GM21367 (cell line): Measurements from ENCODE around the gene CAPN12.
"Not testable (repeated sequence)": the region's sequence is repeated elsewhere in the genome, so short reads cannot be mapped to it uniquely, and the experiment has no call there.

Experiments
- ATAC-seq: cut with Tn5 transposase; IDR thresholded peaks from one replicate; pipeline ENCODE4 v1.9.1; 2021; ENCODE audit not compliant: unreplicated experiment

The CAPN12 gene

DNA sequence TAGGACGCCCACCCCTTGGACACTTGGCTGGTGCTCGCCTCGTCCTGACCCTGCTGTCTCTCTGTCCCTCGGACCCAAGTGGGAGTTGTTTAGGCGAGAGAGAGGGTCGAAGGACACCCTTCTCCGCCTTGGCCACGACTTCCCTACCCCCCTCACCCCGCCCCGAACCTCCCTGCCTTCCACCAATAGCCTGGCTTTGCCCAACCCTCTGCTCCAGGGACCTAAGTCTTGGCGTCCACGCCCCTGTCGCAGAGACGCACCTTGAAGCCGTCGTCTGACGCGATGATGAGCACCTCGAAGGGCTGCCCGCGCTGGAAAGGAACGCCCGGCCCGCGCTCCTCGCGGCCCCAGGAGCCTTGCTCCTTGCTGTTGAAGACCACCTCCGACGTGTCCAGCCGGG is 27.3 kb upstream of the CAPN12 start:
- not testable (repeated sequence) for ATAC-seq

GRCh38 chr19:38770949-38771275 is 26.6 kb upstream of the CAPN12 start:
- ATAC-seq = not testable (repeated sequence)

DNA sequence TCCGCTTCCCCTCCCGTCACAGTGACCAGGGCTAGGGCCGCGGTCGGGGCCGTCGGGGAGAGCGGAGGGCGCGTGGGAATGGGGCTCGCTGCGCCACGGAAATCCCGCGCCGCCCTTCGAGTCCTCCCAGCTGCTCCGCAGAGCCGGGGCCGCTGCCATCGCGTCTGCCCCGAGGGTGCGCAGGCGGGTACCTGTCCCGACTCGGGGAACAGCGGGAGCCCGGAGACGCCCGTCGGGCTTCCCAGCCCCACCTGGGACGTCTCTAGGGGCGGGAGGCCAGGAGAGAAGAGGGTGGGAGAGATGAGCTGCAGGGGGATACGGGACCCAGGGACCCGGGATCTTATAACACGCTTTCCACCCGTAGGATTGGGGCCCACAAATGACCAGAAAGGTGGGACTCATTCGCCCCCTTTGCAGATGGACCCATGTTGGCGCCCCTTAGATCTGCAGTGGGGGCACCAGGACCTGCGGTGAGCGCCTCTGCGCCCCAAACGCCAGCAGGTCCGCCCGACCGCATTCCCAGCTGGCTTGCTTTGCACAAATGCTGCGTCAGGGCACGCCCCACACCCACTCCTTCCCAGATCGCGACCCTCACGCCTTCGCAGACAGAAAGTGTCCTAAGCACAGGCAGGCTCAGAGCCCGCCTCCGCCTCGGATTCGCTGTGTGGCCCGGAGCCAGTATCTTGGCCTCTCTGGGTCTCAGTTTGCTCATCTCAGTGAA is 26.1 kb upstream of the CAPN12 start:
- ATAC-seq = not testable (repeated sequence)

DNA sequence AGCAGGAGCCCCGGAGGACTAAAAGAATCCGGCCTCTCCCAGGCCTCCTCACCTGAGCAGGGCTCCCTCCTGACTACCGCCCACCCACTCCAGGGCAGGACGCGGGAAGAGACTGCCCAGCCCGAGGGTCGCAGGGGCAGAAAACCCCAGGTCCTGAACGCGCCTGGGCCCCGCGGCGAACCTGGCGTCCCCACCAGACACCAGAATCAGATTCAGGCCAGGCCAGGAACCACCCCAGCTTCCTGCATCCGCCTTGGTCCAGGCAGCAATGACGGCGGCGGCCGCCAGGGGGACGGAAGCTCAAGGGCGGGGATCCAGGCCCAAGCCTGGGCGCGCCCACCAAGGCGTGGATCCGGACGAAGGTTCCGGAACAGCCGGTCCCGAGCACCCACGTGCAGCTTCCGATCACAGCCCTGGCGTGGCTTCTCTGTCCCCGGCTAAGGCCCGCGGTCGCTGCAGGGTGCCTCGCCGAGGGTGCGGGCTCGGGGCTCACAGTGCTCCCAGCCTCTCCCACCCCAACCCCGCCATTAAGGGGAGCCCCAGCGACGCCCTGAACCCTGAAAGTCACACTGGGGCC is 25.4 kb upstream of the CAPN12 start:
- no peak for ATAC-seq

DNA sequence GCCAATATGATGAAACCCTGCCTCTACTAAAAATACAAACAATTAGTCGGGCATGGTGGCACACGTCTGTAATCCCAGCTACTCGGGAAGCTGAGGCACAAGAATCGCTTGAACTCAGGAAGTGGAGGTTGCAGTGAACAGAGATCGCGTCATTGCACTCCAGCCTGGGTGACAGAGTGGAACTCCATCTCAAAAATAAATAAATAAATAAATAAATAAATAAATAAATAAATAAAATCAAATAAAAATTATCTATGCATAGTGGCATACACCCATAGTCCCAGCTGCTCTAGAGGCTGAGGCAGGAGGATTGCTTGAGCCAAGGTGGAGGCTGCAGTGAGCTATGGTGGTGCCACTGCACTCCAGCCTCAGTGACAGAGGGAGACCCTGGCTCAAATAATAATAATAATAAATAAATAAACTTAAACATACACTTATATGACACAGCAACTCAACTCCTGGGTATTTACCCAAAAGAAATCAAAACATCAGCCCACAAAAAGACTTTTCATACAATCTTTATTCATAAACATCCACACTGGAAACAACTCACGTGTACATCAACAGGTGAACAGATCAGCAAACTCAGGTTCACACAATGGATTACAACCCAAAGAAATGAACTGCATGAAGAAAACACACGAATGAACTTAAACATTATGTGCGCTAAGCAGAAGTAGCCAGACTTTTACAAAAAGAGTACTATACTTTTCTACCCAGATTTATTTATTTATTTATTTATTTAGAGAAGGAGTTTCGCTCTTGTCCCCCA is 22.2 kb upstream of the CAPN12 start:
- ATAC-seq = no peak

- no peak for ATAC-seq
Observed at GRCh38 chr19:38765214-38765613, 20.9 kb upstream of the CAPN12 start.

- no peak for ATAC-seq
Observed at GRCh38 chr19:38763795-38764220, 19.5 kb upstream of the CAPN12 start.

- ATAC-seq = not testable (repeated sequence)
Observed at GRCh38 chr19:38761884-38762389, 17.7 kb upstream of the CAPN12 start.

DNA sequence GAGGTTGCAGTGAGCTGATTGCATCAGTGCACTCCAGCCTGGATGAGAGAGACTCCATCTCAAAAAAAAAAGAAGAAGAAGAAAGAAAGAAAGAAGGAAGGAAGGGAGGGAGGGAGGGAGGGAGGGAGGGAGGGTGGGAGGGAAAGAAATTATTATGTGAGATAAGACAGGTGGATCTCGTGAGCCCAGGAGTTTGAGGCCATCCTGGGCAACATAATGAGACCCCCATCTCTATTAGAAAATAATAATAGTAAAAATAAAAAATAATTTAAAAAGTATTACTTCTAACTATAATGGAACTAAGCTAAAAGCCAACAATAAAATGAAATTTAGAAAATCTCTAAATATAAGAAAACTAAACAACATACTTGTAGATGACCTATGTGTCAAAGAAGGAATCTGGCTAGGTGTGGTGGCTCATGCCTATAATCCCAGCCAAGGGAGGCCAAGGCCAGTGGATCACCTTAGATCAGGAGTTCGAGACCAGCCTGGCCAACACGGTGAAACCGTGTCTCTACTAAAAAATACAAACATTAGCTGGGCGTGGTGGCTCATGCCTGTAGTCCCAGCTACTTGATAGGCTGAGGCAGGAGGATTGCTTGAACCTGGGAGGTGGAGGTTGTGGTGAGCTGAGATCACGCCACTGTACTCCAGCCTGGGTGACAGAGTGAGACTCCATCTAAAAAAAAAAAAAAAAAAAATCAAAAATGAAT is 16.7 kb upstream of the CAPN12 start:
- ATAC-seq = not testable (repeated sequence)

GRCh38 chr19:38759590-38760003 is 15.3 kb upstream of the CAPN12 start:
- no peak for ATAC-seq

DNA sequence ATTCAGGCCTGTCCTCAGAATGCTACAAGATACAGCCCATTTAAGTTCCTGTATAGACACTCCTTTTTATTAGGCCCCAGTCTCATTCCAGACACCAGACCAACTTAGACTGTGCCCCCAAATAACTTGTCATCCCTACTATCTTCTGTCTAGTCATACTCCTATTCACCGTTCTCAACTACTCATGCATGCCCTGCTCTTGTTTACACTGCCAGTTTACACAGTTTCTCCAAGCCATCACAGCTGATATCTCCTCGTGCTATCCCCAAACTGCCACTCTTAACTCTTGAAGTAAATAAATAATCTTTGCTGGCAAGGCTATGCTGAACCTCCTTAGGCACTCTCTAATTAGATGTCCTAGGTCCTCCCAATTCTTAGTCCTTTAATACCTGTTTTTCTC is 9.9 kb upstream of the CAPN12 start:
- ATAC-seq = not testable (repeated sequence)

DNA sequence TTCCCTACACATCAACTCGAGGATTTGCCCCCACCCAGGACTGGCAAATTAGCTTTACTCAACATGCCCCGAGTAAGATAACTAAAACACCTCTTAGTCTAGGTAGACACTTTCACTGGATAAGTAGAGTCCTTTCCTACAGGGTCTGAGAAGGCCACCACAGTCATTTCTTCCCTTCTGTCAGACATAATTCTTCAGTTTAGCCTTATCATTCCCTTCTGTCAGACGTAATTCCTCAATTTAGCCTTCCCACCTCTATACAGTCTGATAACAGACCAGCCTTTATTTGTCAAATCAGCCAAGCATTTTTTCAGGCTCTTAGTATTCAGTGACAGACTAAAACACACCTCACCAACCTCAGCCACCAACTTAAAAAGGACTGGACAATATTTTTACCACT is 9.5 kb upstream of the CAPN12 start:
- not testable (repeated sequence) for ATAC-seq

DNA sequence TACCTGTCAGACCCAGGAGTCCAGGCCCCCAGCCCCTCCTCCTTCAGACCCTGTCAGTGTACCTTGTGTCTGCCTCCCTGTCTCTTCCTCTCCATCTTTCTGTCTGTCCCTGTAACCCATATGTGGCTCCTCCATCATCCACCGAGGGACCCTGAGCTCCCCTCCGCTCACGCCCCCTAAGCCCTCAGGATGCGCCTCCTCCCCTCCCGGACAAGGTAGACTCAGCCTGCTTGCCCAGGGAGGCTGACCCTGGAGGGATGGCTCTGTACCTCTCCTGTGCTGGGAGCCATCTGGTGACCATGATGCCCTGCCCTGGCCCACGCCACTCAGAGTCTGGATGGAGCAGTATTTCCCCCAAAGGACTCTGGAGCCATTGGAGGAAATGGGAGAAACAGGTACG is 1.0 kb upstream of the CAPN12 start:
- no peak for ATAC-seq

DNA sequence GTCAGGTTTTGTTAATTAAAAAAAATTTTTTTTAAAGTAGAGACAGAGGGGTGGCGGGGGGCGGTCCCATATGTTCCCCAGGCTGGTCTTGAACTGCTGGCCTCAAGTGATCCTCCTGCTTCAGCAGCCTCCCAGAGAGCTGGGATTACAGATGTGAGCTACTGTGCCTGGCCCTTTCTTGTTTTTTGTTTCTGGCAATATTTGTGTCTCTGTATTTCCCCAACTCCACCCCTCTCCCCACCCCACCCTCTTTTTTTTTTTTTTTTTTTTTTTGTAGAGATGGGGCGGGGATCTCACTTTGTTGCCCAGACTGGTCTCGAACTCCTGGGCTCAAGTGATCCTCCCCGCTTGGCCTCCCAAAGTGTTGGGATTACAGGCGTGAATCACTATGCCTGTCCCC is 600 bp upstream of the CAPN12 start:
- no peak for ATAC-seq

DNA sequence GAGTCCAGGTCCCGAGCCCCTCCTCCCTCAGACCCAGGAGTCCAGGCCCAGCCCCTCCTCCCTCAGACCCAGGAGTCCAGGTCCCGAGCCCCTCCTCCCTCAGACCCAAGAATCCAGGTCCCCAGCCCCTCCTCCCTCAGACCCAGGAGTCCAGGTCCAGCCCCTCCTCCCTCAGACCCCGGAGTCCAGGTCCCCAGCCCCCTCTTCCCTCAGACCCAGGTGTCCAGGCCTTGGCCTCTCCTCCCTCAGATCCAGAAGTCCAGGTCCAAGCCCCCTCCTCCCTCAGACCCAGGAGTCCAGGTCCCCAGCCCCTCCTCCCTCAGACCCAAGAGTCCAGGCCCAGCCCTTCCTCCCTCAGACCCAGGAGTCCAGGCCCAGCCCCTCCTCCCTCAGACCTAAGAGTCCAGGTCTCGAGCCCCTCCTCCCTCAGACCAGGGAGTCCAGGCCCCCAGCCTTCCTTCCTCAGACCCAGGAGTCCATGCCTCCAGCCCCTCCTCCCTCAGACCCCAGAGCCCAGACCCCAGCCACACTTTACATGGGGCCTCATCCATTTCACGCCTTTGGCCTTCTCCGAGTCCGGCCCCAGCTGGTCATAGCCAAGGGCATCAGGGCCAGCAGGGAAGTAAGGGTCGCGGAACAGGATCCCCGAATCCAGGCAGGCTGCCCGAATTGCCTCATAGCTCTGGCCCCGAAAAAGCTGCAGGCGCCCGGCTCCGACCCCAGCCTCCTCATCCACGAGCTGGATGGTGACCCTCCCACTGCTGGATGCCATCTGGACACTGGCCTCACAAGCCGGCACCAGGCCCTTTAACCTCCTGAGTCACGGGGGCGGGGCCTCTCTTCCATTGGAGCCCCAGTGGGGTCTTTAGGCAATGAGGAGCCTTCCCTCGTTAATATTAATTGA is 628 bp downstream of the CAPN12 start:
- ATAC-seq = no peak

DNA sequence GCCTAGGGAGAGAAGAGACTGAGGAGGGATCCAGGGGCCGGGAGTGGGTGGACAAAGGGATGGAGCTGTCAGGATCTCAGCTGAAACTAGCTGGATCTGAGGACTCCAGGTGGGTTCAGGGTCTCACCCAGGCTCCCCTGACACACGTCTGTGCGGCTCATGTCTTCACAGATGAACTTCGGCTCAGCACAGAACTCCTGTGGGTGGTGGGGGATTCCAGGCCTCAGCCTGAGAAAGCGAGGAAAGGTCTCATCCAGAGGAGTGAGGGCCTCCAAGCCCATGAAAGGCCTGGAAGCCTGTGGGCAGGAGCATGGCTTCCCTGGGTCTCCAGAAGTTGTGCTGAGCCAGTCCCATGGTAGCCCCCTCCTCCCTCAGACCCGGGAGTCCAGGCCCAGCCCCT is 1.4 kb downstream of the CAPN12 start:
- no peak for ATAC-seq

DNA sequence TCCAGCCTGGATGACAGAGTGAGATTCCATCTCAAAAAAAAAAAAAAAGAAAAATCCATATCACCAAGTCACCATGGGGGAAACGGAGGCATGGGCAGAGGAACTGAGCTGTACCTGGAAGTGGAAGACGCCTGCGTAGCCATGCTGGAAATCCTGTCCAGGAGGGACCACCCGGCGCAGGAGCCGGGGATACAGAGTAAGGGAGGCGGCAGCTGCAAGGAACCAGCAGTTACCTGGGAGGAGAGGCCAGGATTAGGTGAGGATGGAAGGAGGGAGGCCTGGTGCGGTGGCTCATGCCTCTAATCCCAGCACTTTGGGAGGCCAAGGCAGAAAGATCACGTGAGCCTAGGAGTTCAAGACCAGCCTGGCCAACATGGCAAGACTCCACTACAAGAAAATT is 2.0 kb downstream of the CAPN12 start:
- ATAC-seq = no peak

GRCh38 chr19:38741670-38742069 is 2.6 kb downstream of the CAPN12 start:
- ATAC-seq = no peak

DNA sequence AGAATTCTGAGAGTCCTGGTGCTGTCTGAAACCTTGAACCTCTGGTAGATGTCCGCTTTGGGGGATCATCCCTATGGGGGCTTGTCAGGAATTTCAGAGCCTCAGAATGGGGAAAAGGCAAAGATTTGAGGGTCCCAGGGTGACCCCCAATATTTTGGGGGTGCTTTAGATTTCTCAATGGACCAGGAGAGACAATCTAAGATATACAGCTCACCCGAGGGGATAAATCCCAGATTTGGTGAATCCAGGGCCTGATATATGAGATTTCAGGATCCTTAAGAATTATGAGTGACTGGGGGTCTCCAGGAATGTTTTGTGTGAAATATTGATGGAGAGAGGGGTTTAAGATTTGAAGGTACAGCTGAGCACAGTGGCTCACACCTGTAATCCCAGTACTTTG is 3.3 kb downstream of the CAPN12 start:
- no peak for ATAC-seq

GRCh38 chr19:38740257-38740592 is 4.0 kb downstream of the CAPN12 start:
- no peak for ATAC-seq
